Left lung (tissue), 10 donors: Measurements from ENCODE around the gene TRIM17. TPM values are rescaled to one million over a fixed set of nuclear protein-coding genes. Genes with fewer than 3 reads are reported as not detected.

Source experiments
- ATAC-seq: fragments of 200-7000 bp; cut with Tn5 transposase; one replicate; pipeline ENCODE4 v1.9.1; 2020; ENCODE audit warnings: moderate library complexity
- DNase-seq, 4 donors: peaks; one replicate each; pipeline ENCODE4 v3.0.0-alpha.2; 2013 to 2020
- H3K27ac ChIP-seq, 2 donors: fragments of 200-600 bp; sonication (generic) in 1 of 2; one replicate each; pipeline versions ENCODE4 v1.5.0 to v1.8.0; 2020 to 2021
- H3K27me3 ChIP-seq, 2 donors: fragments of 200-600 bp; sonication (generic) in 1 of 2; one replicate each; pipeline versions ENCODE4 v1.5.0 to v1.8.0; 2020 to 2021
- H3K36me3 ChIP-seq, 2 donors: fragments of 200-600 bp; sonication (generic) in 1 of 2; one replicate each; pipeline versions ENCODE4 v1.5.0 to v1.8.0; 2020 to 2021
- H3K4me1 ChIP-seq, 2 donors: fragments of 200-600 bp; one replicate each; pipeline ENCODE4 v1.8.0; 2021
- H3K4me3 ChIP-seq, 2 donors: fragments of 200-600 bp; sonication (generic) in 1 of 2; one replicate each; pipeline versions ENCODE4 v1.5.0 to v1.8.0; 2020 to 2021; ENCODE audit warnings: mild to moderate bottlenecking in 1 of 2
- H3K9me3 ChIP-seq, 2 donors: fragments of 200-600 bp; sonication (generic) in 1 of 2; one replicate each; pipeline versions ENCODE4 v1.5.0 to v1.8.0; 2020 to 2021
- intact Hi-C, 2 donors: fragments of 100-400 bp; cut with DNase I; formaldehyde crosslinking; loops; one replicate each; pipeline versions ENCODE4 v1.11.2 to v1.14.2; 2022
- polyA plus RNA-seq, 6 donors: library from polyadenylated mRNA; unstranded; fragments of 120-200 nt; gene quantifications; one replicate each; pipeline ENCODE4 v1.2.1, GENCODE V29; 2013; ENCODE audit not compliant: insufficient read length in 6 of 6
- total RNA-seq, 2 donors: library from RNA; stranded (reverse); fragmentation: NEBNext Ultra II Directional; extraction: Animal tissue kit (Norgen Biotek cat#: 25700); gene quantifications; one replicate each; pipeline ENCODE4 v1.2.1, GENCODE V29; 2021
- TF ChIP-seq, protein P1 (sequence below), 2 donors: fragments of 200-600 bp; sonication (generic) in 1 of 2; IDR thresholded peaks; one replicate each; pipeline versions ENCODE4 v1.5.0 to v1.8.0; 2021; ENCODE audit warnings: antibody characterized with exemption in 2 of 2
- donor health status: DM: no; HTN: yes; CAD: no.
- donor health status: DM: no; HTN: no; CAD: no.

The TRIM17 gene
- total and polyA plus RNA-seq, 8 donors, result 1.3 to 4.0 (median 3.3) TPM

DNA sequence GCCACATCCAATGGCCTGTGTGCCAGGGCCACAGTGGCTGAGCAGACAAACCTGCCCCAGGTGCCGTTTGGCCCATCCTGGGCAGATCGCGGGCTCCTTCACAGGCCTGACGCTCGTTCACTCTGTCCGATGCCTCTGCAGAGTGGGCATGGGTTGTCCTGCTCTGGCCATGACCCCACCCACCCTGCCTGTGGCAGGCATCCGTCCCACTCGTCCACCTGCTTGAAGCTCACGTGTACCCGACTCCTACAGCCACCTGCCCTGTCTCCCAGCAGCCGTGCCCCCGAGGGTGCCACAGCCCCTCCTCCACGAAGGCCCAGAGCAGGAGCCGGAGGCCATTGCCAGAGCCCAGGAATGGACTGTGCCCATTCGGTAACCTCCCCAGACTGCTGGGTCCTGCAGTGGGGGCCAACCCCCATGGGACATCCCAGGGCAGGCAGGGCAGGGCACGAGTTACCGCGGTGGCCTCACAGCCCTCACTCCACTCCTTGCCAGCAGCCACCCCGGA, 51.9 kb downstream of the TRIM17 start:
- TF ChIP-seq, protein P1, sequence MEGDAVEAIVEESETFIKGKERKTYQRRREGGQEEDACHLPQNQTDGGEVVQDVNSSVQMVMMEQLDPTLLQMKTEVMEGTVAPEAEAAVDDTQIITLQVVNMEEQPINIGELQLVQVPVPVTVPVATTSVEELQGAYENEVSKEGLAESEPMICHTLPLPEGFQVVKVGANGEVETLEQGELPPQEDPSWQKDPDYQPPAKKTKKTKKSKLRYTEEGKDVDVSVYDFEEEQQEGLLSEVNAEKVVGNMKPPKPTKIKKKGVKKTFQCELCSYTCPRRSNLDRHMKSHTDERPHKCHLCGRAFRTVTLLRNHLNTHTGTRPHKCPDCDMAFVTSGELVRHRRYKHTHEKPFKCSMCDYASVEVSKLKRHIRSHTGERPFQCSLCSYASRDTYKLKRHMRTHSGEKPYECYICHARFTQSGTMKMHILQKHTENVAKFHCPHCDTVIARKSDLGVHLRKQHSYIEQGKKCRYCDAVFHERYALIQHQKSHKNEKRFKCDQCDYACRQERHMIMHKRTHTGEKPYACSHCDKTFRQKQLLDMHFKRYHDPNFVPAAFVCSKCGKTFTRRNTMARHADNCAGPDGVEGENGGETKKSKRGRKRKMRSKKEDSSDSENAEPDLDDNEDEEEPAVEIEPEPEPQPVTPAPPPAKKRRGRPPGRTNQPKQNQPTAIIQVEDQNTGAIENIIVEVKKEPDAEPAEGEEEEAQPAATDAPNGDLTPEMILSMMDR (IDR thresholded peaks at IDR 0.05), result no peak
- H3K36me3 ChIP-seq, result no peaks in the 10 kb centered on the region
- DNase-seq (peak in 2 of 4 donors; percentile 29 to 69), ATAC-seq (no peak)
- H3K27me3 ChIP-seq, result peaks cover 0 to 14% of the 10 kb centered on the region in 2 donors
- H3K9me3 ChIP-seq, result no peaks in the 10 kb centered on the region
- no peak overlapping the region for H3K4me3 ChIP-seq
- H3K27ac ChIP-seq, result no peak overlapping the region
- intact Hi-C loops, result no loop called here
- no peaks in the 10 kb centered on the region for H3K4me1 ChIP-seq

DNA sequence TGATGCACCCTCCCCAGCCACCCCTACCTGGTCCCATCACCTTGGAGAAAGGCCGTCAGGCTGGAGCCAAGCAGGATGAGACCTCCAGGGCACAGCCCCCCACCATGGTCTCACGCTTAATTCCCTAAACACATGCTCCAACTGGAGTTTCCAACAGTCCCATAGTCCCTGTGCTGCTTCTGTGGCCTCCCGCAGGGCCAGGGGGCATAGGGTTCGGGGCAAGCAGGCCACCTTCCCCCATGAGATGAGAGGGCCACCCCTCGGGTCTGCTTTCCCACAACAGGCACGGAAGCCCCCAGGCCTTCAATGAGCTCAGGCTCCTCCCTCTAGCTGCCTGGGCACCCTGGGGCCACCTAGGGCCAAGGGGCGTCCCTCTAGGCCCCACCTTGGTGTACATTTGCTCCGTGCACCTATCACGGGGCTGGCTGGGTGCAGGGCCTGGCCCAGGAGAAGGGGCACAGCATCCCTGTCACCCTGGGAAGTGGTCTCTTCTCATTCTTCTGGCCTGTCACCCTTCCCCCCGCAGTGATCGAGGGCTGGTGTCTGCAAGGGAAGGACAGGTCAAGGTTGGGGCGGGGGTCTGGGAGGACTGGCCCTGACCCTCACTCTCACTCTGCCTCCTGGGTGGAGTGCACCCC, 52.5 kb downstream of the TRIM17 start:
- peak in 1 of 4 donors; percentile 61 for DNase-seq

DNA sequence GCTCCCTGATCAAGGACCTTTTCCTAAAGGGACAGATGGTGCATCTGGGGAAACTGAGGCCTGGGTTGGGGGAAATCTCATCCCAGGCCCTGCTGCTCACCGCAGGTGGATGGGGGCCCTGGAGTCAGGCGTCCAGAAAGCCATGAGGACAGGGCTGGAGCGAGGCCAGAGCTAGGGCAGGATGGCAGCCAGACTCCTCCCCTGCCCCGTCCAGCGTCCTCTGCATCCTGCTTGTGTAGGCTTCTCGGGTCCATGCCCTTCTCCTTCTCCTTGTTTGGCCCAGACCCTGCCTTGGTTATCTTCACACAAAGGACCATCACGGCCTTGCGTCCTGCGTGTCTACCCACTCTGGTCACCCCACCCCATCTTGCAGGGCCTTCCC, 53.0 kb downstream of the TRIM17 start:
- Histone ChIP-seq H3K36me3 (no peaks in the 10 kb centered on the region), H3K27me3 (peaks cover 0 to 14% of the 10 kb centered on the region in 2 donors), H3K9me3 (no peaks in the 10 kb centered on the region), H3K27ac (no peak overlapping the region), H3K4me1 (no peaks in the 10 kb centered on the region), H3K4me3 (no peak overlapping the region)
- TF ChIP-seq, protein P1 (IDR thresholded peaks at IDR 0.05), result no peak
- intact Hi-C loops, result no loop called here
- DNase-seq (peak in 2 of 4 donors; percentile 25 to 49), ATAC-seq (no peak)

More for the DNA sequence above, 52.5 kb downstream of the TRIM17 start:
- H3K36me3 ChIP-seq, result no peaks in the 10 kb centered on the region
- peaks cover 0 to 14% of the 10 kb centered on the region in 2 donors for H3K27me3 ChIP-seq
- intact Hi-C loops, result no loop called here
- no peak for ATAC-seq
- H3K27ac ChIP-seq, result no peak overlapping the region
- no peaks in the 10 kb centered on the region for H3K9me3 ChIP-seq
- H3K4me1 ChIP-seq, result no peaks in the 10 kb centered on the region
- no peak overlapping the region for H3K4me3 ChIP-seq
- TF ChIP-seq, protein P1 (IDR thresholded peaks at IDR 0.05), result no peak

DNA sequence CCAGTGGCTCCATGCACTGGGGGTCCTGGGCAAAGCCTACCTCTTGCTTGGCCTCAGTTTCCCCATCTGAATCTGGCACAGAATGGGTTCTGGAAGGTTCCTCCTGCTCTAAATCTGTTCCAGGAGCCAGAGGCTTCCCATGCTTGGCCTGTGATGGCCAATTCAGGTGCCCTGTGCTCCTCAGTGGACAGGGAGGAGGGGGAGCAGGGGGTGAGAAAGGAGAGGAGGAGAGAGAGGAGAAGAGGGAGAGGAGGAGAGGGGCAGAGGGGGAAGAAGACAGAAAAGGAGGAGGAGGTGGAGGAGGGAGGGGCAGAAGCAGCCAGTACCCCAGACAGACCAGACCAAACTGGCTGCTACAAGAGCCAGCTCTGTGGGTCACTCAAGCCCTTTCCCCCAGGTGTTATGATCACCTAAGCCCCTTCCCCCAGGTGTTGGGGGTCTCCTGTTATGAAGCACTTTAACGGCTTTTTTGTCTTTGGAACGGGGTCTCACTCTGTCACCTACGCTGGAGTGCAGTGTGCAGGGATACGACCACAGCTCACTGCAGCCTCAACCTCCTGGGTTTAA, 53.7 kb downstream of the TRIM17 start:
- ATAC-seq, result no peak
- intact Hi-C loops, result no loop called here

More for the DNA sequence above, 53.7 kb downstream of the TRIM17 start:
- TF ChIP-seq, protein P1 (IDR thresholded peaks at IDR 0.05), result no peak
- Histone ChIP-seq H3K4me1 (no peaks in the 10 kb centered on the region), H3K36me3 (no peaks in the 10 kb centered on the region), H3K27ac (no peak overlapping the region), H3K27me3 (peaks cover 0 to 11% of the 10 kb centered on the region in 2 donors), H3K4me3 (no peak overlapping the region), H3K9me3 (no peaks in the 10 kb centered on the region)
- no peak for DNase-seq
